GM19372 (cell line): Measurements from ENCODE around the gene RIOK3.

ENCODE experiments used
- ATAC-seq: cut with Tn5 transposase; IDR thresholded peaks from one replicate; pipeline ENCODE4 v1.9.1; 2021; ENCODE audit warnings: mild to moderate bottlenecking, low read depth, moderate library complexity; ENCODE audit not compliant: unreplicated experiment

RIOK3 gene

GRCh38 chr18:23526501-23527063 lies 73.5 kb downstream of the RIOK3 start:
- no peak for ATAC-seq

GRCh38 chr18:23528580-23529472 lies 75.7 kb downstream of the RIOK3 start:
- no peak for ATAC-seq

GRCh38 chr18:23529604-23530003 lies 76.5 kb downstream of the RIOK3 start:
- no peak for ATAC-seq

GRCh38 chr18:23530195-23530594 lies 77.1 kb downstream of the RIOK3 start:
- no peak for ATAC-seq

GRCh38 chr18:23531912-23532311 lies 78.8 kb downstream of the RIOK3 start:
- no peak for ATAC-seq
